NCI-H2196 treated with DMSO at 0.1 percent for 48 hours (cell line): ENCODE results near the gene KCNG2.

ENCODE experiments used
- DNase-seq: peaks from one replicate; lab custom pipeline; 2025; ENCODE audit not compliant: unreplicated experiment; lab: John Stamatoyannopoulos, UW

Gene KCNG2

GRCh38 chr18:79766308-79766707 is 31.4 kb upstream of the KCNG2 start:
- no peak for DNase-seq

- no peak for DNase-seq
Measured at GRCh38 chr18:79768745-79769144, 29.0 kb upstream of the KCNG2 start.

- DNase-seq, result no peak
Measured at GRCh38 chr18:79769698-79770500, 27.8 kb upstream of the KCNG2 start.

- no peak for DNase-seq
Measured at GRCh38 chr18:79770501-79770815, 27.3 kb upstream of the KCNG2 start.

- no peak for DNase-seq
Measured at GRCh38 chr18:79770826-79771225, 26.9 kb upstream of the KCNG2 start.

- no peak for DNase-seq
Measured at GRCh38 chr18:79771446-79772107, 26.2 kb upstream of the KCNG2 start.

GRCh38 chr18:79772108-79772864 is 25.5 kb upstream of the KCNG2 start:
- no peak for DNase-seq

GRCh38 chr18:79772865-79773696 is 24.7 kb upstream of the KCNG2 start:
- no peak for DNase-seq

GRCh38 chr18:79774111-79774510 is 23.6 kb upstream of the KCNG2 start:
- no peak for DNase-seq

GRCh38 chr18:79775441-79776221 is 22.1 kb upstream of the KCNG2 start:
- DNase-seq, result no peak

- no peak for DNase-seq
Measured at GRCh38 chr18:79776674-79777073, 21.1 kb upstream of the KCNG2 start.

- no peak for DNase-seq
Measured at GRCh38 chr18:79778291-79778791, 19.4 kb upstream of the KCNG2 start.

GRCh38 chr18:79779021-79779699 is 18.6 kb upstream of the KCNG2 start:
- no peak for DNase-seq

- no peak for DNase-seq
Measured at GRCh38 chr18:79779700-79780190, 18.0 kb upstream of the KCNG2 start.

- DNase-seq, result no peak
Measured at GRCh38 chr18:79780547-79780946, 17.2 kb upstream of the KCNG2 start.

GRCh38 chr18:79781331-79781941 is 16.3 kb upstream of the KCNG2 start:
- no peak for DNase-seq

GRCh38 chr18:79782566-79783308 is 15.0 kb upstream of the KCNG2 start:
- no peak for DNase-seq
